ENCODE measurements around the gene ANO10.
"Not testable (repeated sequence)": the region's sequence is repeated elsewhere in the genome, so short reads cannot be mapped to it uniquely, and the experiment has no call there.

The ANO10 gene

DNA sequence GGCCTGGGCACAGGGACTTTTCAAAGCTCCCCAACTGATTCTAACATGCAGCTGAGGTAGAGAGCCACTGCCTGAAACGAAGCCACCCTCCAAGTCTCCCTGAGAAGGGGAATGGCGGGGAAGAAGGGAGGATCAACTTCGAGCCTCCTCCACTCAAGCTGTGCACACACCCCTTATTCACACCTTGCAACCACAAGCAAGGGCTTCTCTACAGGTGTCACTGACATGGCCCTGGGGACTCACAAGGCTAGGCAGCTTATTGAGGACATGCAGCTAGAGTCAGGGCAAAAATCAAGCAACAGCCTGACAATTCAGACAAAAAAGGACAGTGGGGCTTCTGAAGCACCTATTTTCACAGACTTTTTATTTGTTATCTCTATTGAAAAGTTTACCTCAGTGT, 250.3 kb downstream of the ANO10 start:
- no peak for DNase-seq

DNA sequence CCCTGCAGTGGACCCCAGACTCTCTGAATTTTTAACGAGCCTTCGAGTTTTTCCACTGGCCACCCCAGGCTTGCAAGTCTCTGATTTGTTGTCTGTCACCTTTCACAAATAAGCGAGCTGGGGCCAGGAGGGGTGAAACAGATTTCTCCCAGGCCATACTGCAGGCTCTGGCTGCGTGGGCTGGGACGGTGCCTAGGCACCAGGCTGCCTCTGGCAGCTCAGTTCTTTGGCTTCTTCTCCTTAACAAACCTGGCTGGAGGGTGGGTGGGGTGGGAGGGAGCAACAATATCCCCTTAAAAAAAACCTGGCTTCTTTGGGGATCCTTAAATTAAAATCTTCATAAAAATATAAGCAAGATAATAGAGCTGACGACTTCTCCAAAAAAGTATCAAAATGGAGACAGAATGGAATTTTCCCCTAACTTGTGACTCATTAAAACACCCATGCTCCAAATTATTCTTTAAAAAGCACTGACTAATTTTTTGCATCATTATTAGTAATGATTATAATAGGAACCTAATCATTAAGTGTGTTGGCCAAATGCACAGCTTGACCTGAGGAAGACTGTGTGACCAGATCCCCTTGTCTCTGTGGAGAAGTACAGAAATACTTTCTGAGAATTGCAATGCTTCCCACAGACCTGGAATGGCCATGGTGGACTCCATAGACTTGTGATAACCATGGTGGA, 251.4 kb downstream of the ANO10 start:
- peak in 3 of 4 experiments; percentile 46 to 64 (median 58) for DNase-seq

- DNase-seq = peak; percentile 79 to 92 (median 89)
These were observed 252.2 kb downstream of the ANO10 start for GRCh38 chr3:43369404-43370292.

DNA sequence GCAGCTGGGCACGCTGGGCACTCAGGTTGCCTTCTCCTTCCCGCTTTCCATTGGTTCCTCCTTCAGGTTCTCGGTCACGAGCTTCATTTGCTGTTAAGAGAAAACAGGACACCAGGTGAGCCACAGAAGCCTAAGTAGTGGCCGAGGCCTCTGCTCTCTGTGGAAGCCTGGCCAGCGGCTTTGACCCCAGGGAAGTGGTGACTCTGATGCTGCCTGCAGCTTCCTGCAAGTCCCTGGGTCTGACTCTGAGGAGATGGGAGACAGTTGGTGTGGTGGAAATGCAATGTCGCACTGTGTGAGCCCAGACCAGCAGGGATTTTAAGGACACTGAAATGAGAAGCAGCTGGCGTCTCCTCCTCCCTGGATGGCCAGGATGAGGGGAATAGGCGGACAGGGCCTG, 254.9 kb downstream of the ANO10 start:
- DNase-seq = no peak

DNA sequence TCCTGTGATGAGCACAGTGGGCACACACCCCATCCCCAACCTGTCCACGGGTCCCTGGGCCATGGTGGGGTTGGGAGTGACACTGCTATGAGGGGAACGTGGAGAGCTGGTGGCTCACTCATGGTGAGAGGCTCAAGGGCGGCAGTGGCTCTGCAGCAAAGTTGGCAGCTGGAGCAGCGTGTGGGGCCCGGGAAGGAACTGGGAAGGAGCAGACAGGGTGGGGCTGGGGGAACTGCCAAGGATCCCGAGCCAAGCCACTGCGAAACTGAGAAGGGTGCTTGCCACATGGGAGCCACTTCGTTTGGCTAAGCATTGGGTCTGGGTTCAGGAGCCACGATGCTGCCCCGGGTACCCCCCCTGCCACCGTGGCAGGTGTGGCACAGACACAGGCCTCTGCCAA, 255.3 kb downstream of the ANO10 start:
- DNase-seq = no peak

DNA sequence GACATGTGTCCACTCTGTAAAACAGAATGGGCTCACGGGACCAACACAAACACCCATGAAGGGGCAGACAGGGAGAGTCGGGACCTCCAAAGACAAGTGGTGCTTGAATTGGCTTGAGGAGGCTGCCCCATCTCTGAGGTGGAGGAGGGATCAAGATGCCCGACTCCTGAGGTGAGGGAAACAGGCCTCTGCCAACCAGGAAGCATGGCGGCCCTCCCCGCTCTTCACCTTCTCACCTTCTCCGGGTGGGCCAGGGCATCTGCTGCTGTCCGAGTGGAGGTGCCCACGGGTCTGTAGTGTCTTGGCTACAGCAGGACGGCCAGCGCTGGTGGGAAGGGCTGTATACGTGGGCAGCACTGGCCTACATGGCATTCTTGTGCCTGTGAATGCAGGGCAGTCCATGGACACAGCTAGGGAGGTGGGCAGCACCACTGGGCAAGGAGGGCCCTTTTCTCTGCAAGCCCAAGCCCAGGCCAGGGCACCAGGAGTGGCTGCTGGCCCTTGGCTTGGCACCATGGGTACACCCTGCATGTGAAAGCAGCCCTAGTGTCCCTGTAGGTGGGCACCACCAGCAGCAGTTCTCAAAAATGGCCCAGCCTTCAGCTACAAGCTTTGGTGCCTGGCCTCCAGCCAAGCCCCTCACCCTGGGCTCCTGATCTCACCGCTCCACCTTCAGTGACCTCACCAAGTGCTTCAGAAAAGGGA, 256.1 kb downstream of the ANO10 start:
- DNase-seq = peak in 1 of 4 experiments; percentile 10

GRCh38 chr3:43364926-43365325, 256.9 kb downstream of the ANO10 start:
- no peak for DNase-seq

- DNase-seq = no peak
These were observed 257.3 kb downstream of the ANO10 start for GRCh38 chr3:43364494-43364893.

GRCh38 chr3:43363621-43364266, 258.1 kb downstream of the ANO10 start:
- no peak for DNase-seq

DNA sequence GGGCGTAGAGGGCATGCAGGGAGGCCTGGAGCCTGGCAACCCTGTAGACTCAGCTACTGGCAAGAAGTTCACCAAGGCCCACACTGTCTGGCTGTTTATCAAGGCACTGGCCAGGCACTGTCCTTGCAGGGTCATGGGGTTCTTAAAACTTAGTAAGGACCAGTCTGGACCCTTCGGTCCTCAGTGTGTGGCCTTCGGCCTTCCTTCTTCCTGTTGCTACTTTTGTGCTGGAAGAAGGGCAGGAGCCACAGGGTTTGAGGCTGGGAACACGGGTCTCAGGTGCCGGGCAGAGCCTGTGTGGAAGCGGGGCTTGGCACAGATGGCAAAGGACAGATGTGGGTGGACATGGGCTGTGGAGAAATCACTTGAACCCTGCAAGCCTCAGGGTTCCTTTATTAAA, 258.9 kb downstream of the ANO10 start:
- DNase-seq = no peak

DNA sequence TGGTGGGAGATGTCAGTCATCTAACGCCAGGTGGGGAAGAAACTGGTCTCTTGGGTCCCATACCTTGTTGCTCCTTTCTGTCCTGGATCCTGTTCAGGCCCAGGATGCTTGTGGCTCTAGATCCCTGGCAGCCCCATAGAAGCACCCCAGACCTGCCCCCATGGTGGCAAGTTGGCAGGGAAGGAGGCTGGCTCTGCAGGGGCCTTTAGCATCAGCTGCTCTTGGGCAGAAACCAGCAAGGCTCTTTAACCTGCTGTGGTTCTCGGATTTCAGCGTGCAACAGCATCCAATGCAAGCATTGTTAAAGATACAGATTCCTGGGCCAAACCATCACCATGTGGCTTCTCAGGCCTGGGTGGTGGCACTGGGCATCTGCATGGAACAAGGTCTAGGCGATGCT, 259.6 kb downstream of the ANO10 start:
- DNase-seq = no peak

DNA sequence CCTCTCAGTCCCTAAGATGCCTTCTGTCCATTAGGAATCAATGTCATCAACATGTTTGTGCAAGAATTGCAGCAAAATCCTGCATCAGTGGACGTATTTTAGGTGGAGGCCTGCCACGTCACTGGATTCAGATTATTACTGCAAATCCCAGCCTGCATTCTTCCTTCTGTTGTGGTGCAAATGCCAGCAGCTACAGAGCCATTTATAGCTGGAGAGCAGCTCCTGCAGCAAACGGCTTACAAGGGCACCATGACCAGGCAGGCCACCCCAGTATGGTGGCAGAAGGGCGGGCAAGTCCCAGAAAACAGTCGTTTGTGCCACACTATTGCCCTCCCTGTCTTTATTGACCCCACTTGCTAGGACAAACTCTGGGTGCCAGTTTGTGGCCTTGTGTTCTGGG, 260.7 kb downstream of the ANO10 start:
- DNase-seq = no peak

DNA sequence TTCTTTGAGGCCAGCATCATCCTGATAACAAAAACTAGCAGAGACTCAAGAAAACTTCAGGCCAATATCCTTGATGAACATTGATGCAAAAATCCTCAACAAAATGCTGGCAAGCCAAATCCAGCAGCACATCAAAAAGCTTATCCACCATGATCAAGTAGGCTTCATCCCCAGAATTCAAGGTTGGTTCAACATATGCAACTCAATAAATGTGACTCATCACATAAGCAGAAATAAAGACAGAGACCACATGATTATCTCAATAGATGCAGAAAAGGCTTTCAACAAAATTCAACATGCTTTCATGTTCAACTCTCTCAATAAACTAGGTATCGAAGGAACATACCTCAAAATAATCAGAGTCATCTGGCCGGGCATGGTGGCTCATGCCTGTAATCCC, 265.8 kb downstream of the ANO10 start:
- DNase-seq = not testable (repeated sequence)

DNA sequence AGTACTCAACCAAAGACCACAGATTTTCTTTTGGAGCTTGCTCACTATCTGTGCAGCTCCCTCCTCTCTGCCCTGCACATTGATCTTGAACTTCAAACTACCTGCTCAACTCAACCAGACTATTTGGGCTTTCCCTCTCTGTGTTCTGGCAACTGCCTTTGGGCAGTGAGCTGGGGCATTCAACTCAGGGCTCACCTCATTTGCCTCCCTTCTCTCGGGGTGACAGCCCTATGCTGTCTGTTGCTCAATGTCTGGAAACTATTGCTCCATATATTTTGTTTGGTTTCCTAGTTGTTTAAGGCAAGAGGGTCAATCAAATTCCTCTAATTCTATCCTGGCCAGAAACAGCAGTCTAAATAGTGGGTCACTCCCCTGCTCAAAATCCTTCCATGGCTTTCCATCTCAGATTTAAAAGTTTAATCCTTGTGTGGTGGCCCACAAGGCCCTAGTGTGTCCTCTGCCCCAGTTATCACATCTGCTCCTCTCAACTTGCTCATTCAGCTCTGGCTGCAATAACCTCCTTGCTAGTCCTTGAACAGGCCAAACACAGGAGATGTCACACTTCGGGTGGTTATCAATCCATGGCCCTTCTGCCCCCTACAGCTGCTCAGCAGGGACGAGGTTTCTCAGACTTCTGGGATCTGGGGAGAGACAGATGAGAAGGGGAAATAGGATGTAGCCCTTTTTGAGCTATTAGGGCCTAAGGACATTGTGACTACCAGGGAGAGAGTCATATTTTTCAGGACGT, 267.7 kb downstream of the ANO10 start:
- DNase-seq = no peak

- no peak for DNase-seq
These were observed 268.4 kb downstream of the ANO10 start for GRCh38 chr3:43353393-43353792.

GRCh38 chr3:43349716-43350115, 272.1 kb downstream of the ANO10 start:
- no peak for DNase-seq

GRCh38 chr3:43348852-43349574, 272.8 kb downstream of the ANO10 start:
- DNase-seq = no peak

DNA sequence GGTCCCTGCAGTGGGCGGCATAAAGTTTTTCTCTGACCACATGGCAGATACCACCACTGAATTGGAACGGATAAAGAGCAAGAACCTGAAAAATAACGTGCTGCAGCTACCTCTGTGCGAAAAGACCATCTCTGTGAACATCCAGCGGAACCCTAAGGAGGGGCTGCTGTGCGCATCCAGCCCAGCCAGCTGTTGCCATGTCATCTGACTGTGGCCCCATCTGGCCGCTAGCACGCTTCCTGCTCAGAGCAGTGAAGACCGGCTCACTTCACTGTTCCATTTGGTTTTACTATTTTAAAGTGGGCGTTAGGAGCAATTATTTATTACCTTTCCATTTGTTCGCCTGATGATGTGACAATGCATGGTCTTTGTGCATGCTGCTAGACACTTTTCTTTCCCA, 273.5 kb downstream of the ANO10 start:
- DNase-seq = no peak

GRCh38 chr3:43347774-43348173, 274.0 kb downstream of the ANO10 start:
- no peak for DNase-seq

DNA sequence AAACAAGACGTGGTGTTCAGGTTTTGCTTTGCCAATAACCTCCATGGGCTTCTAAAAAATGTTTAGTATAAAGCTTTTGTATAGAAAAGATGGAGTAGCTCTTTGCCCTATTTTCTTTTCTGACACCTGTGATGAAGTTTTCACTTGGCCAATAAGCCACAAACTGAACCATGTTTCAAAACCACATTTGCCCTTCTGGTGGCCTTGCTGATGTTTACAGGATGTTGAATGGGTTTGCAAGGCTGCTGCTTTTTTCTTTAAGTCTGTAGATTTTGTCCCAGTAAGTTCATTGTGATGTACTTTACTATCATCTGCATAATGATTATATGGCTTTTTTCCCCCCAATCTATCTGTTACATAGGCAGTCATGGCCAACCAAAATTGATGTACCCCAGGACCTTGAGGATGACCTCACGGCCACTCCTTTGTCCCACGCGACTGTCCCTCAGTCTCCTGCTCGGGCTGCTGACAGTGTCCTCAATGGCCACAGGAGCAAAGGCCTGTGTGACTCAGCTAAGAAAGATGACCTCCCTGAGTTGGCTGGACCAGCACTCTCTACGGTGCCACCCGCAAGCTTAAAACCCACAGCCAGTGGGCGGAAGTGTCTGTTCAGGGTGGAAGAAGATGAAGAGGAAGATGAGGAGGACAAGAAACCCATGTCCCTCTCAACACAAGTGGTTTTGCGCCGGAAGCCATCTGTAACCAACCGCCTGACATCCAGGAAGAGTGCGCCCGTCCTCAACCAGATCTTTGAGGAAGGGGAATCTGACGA, 274.6 kb downstream of the ANO10 start:
- no peak for DNase-seq

DNA sequence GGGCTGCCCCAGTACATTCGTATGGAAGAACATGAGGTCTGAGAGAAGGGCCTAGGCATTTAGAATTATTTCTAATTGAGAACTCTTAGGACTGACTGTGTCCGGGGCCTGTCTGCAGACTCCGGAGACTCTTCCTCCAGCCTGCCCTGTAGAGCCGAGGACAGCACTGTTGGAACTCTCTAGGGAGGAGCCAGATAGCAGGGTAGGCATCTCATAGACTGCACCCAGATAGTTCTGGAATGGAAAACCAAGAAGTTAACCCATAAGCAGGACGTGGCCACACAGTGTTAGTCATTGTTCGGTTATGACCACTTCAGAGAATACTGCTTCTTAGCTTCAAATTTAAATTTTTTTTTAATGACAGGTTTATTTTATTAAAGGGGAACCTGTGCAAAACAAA, 275.9 kb downstream of the ANO10 start:
- no peak for DNase-seq

Data from suppressor macrophage (primary cell).